GM12878 (cell line): ENCODE results near the gene GAB1. TPM values are rescaled to one million over a fixed set of nuclear protein-coding genes. Genes with fewer than 3 reads are reported as not detected.
A peak's percentile ranks its signal among the peaks of the same experiment; 100 is the strongest.

ENCODE experiments used
- BCL3 ChIP-seq: IDR thresholded peaks from 2 replicates; pipeline ENCODE4 v1.6.1; 2011; ENCODE audit warnings: borderline replicate concordance, low read depth, mild to moderate bottlenecking, moderate library complexity, low read length; ENCODE audit not compliant: insufficient read depth, poor library complexity, severe bottlenecking
- DPF2 ChIP-seq: fragments of 450-650 bp; IDR thresholded peaks from 2 replicates; pipeline ENCODE4 v1.6.1; 2017; ENCODE audit warnings: mild to moderate bottlenecking
- GATAD2B ChIP-seq: fragments of 450-650 bp; conservative IDR thresholded peaks from 2 replicates; pipeline ENCODE4 v1.6.1; 2017; ENCODE audit warnings: low read depth, mild to moderate bottlenecking, moderate library complexity
- IKZF1 ChIP-seq: fragments of 450-650 bp; conservative IDR thresholded peaks from 2 replicates; pipeline ENCODE4 v1.6.1; 2017; ENCODE audit warnings: antibody characterized with exemption, mild to moderate bottlenecking
- MAX ChIP-seq: IDR thresholded peaks from 2 replicates; pipeline ENCODE4 v1.6.1; 2012; ENCODE audit warnings: low read depth, low read length, improper control_type of control experiment
- NKRF ChIP-seq: fragments of 450-650 bp; conservative IDR thresholded peaks from 2 replicates; pipeline ENCODE4 v1.6.1; 2017; ENCODE audit warnings: mild to moderate bottlenecking, moderate library complexity
- PKNOX1 ChIP-seq: fragments of 450-650 bp; IDR thresholded peaks from 2 replicates; pipeline ENCODE4 v1.6.1; 2016; ENCODE audit warnings: mild to moderate bottlenecking
- POLR2AphosphoS2 ChIP-seq: IDR thresholded peaks from 2 replicates; pipeline ENCODE4 v1.6.1; 2011; ENCODE audit warnings: low read depth, mild to moderate bottlenecking, low read length, improper control_type of control experiment, moderate library complexity
- PRDM15 ChIP-seq: fragments of 450-650 bp; formaldehyde crosslinking; IDR thresholded peaks from 2 replicates; pipeline ENCODE4 v1.4.0; 2020; ENCODE audit warnings: mild to moderate bottlenecking, moderate library complexity
- RAD21 ChIP-seq: IDR thresholded peaks from 2 replicates; pipeline ENCODE4 v1.6.1; 2011; ENCODE audit warnings: mild to moderate bottlenecking, low read depth, low read length, moderate library complexity; ENCODE audit not compliant: insufficient read depth
- RELB ChIP-seq: fragments of 450-650 bp; IDR thresholded peaks from 2 replicates; pipeline ENCODE4 v1.6.1; 2017; ENCODE audit warnings: low read depth, mild to moderate bottlenecking, moderate library complexity
- SIN3A ChIP-seq: IDR thresholded peaks from 2 replicates; pipeline ENCODE4 v1.6.1; 2012; ENCODE audit warnings: low read depth, low read length, improper control_type of control experiment
- SMARCA5 ChIP-seq: fragments of 450-650 bp; IDR thresholded peaks from 2 replicates; pipeline ENCODE4 v1.6.1; 2017; ENCODE audit warnings: mild to moderate bottlenecking
- SPI1 ChIP-seq: IDR thresholded peaks from 2 replicates; pipeline ENCODE4 v1.6.1; 2011; ENCODE audit warnings: low read depth, mild to moderate bottlenecking, low read length, moderate library complexity, borderline replicate concordance; ENCODE audit not compliant: insufficient read depth
- SREBF1 ChIP-seq: IDR thresholded peaks from 2 replicates; pipeline ENCODE4 v1.6.1; 2012; ENCODE audit warnings: mild to moderate bottlenecking, low read length
- SUZ12 ChIP-seq: fragments of 200-600 bp; sonication (generic); IDR thresholded peaks from one replicate; pipeline ENCODE4 v1.6.1; 2018; ENCODE audit warnings: antibody characterized with exemption, mild to moderate bottlenecking; ENCODE audit not compliant: unreplicated experiment
- YY1 ChIP-seq: IDR thresholded peaks from 2 replicates; pipeline ENCODE4 v1.6.1; 2011; ENCODE audit warnings: low read depth, mild to moderate bottlenecking, low read length
- ZNF207 ChIP-seq: fragments of 450-650 bp; IDR thresholded peaks from 2 replicates; pipeline ENCODE4 v1.6.1; 2014; ENCODE audit warnings: antibody characterized with exemption, mild to moderate bottlenecking, borderline replicate concordance
- ZNF217 ChIP-seq: fragments of 450-650 bp; IDR thresholded peaks from 2 replicates; pipeline ENCODE4 v1.6.1; 2017; ENCODE audit warnings: antibody characterized with exemption, mild to moderate bottlenecking
- polyA plus RNA-seq, 11 experiments: library from polyadenylated mRNA; depleted of rRNA in 4 of 11; unstranded in 6 of 11; stranded (reverse) in 5 of 11; fragments of >200 nt; fragmentation: Nextera tagmentation in 4 of 11; fragmentation: Illumina TruSeq in 1 of 11; extraction: Ambion mirVana in 4 of 11; extraction: Trizol in 1 of 11; gene quantifications; 1 replicate in 1 of 11; 2 replicates in 10 of 11; pipeline versions ENCODE4 v1.2.1 to v1.2.3, GENCODE V29; 2011 to 2016; ENCODE audit warnings: inconsistent platforms in 2 of 11, missing spikeins in 2 of 11, low read depth in 1 of 11
- total RNA-seq, 4 experiments: library from RNA; depleted of rRNA in 3 of 4; stranded (reverse); fragments of >200 nt in 3 of 4; fragmentation: Illumina TruSeq in 1 of 4; extraction: Trizol in 1 of 4; gene quantifications; 2 replicates each; pipeline versions ENCODE4 v1.2.1 to v1.2.3, GENCODE V29; 2013 to 2021

Gene GAB1
- total and polyA plus RNA-seq, 10 of the 15 experiments (the other 5 are each of a cell fraction or from before 2014, with no cell fraction given): 0.37 to 5.3 (median 3.2) TPM

- TF ChIP-seq NKRF (peak; percentile 53; the same call in 1 of the 2 replicates), SPI1 (no peak), POLR2AphosphoS2 (no peak), SMARCA5 (peak; percentile 47; the same call in 1 of the 2 replicates), GATAD2B (peak; percentile 64; the same call in 1 of the 2 replicates), RAD21 (0 out of 2 replicates have a peak, but pooled peaks have one; percentile 30), PRDM15 (CRISPR knock-in tag) (no peak), YY1 (peak; percentile 13; the same call in 1 of the 2 replicates), DPF2 (peak; percentile 39), PKNOX1 (no peak), SREBF1 (no peak), BCL3 (peak; percentile 36), SUZ12 (no peak), RELB (no peak), ZNF207 (0 out of 2 replicates have a peak, but pooled peaks have one; percentile 37), MAX (no peak), ZNF217 (peak; percentile 81), IKZF1 (peak; percentile 67; the same call in 1 of the 2 replicates), SIN3A (no peak)
Observed at GRCh38 chr4:143336781-143337599, at the start of gene GAB1 (continued).
